Esophagus squamous epithelium (tissue), 4 donors: Measurements from ENCODE around the gene TMEM63C.

ENCODE experiments used
- POLR2A ChIP-seq, 4 donors: fragments of 450-650 bp; IDR thresholded peaks; one replicate each; pipeline ENCODE4 v1.6.1; 2017; ENCODE audit warnings: antibody characterized with exemption in 4 of 4, mild to moderate bottlenecking in 4 of 4, moderate library complexity in 3 of 4
- TF ChIP-seq, protein P1 (sequence below), 6 experiments: fragments of 450-650 bp in 4 of 6; fragments of 200-600 bp in 2 of 6; sonication (generic) in 2 of 6; IDR thresholded peaks; one replicate each; pipeline ENCODE4 v1.5.1; 2016 to 2019; ENCODE audit warnings: antibody characterized with exemption in 6 of 6, mild to moderate bottlenecking in 4 of 6, moderate library complexity in 4 of 6

DNA sequence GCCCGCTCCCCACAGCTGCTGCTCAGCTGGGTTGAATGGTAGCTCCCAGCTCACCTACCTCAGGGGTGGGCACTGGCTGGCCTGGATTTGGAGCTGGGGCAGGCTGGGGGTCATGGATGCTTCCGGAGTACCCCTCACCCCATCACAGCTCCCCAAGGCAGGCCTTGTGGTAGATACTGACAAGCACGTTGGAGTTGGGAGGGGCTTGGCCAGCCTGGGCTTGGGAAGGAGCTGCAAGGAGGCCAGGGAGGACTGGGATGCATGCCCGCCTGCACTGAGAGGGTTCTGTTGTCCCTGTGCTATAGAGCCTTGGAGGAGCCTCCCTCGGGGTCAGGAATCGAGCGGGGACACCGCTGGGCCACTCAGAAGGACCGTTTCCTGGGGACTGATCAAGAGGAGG is 14.2 kb downstream of the TMEM63C start:
- TF ChIP-seq, protein P1, sequence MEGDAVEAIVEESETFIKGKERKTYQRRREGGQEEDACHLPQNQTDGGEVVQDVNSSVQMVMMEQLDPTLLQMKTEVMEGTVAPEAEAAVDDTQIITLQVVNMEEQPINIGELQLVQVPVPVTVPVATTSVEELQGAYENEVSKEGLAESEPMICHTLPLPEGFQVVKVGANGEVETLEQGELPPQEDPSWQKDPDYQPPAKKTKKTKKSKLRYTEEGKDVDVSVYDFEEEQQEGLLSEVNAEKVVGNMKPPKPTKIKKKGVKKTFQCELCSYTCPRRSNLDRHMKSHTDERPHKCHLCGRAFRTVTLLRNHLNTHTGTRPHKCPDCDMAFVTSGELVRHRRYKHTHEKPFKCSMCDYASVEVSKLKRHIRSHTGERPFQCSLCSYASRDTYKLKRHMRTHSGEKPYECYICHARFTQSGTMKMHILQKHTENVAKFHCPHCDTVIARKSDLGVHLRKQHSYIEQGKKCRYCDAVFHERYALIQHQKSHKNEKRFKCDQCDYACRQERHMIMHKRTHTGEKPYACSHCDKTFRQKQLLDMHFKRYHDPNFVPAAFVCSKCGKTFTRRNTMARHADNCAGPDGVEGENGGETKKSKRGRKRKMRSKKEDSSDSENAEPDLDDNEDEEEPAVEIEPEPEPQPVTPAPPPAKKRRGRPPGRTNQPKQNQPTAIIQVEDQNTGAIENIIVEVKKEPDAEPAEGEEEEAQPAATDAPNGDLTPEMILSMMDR (IDR thresholded peaks at IDR 0.05): no peak
- TF ChIP-seq POLR2A (IDR thresholded peaks at IDR 0.05): no peak
